Stimulated activated CD4-positive, alpha-beta T cell treated with anti-CD3 and anti-CD28 coated beads, Interleukin-4, amount 100 ng/mL, for 48 hours (primary cell): ENCODE measurements around the gene FBN2.
"Not testable (repeated sequence)": the region's sequence is repeated elsewhere in the genome, so short reads cannot be mapped to it uniquely, and the experiment has no call there.

Source experiments
- DNase-seq, 2 donors: peaks; one replicate each; pipeline ENCODE4 v3.0.0-alpha.2; 2020; ENCODE audit warnings: low read depth in 2 of 2

FBN2 gene

GRCh38 chr5:128426090-128426534 is 111.9 kb downstream of the FBN2 start:
- DNase-seq: no peak

GRCh38 chr5:128424646-128425045 is 113.4 kb downstream of the FBN2 start:
- no peak for DNase-seq

- DNase-seq: no peak
These were observed 115.4 kb downstream of the FBN2 start for GRCh38 chr5:128422612-128423011.

GRCh38 chr5:128414469-128414868 is 123.6 kb downstream of the FBN2 start:
- DNase-seq: no peak

- DNase-seq: no peak
These were observed 124.7 kb downstream of the FBN2 start for GRCh38 chr5:128413356-128413755.

- no peak for DNase-seq
These were observed 125.7 kb downstream of the FBN2 start for GRCh38 chr5:128412145-128412930.

- no peak for DNase-seq
These were observed 128.8 kb downstream of the FBN2 start for GRCh38 chr5:128409166-128409800.

- DNase-seq: no peak
These were observed 129.4 kb downstream of the FBN2 start for GRCh38 chr5:128408622-128409021.

GRCh38 chr5:128407944-128408343 is 130.1 kb downstream of the FBN2 start:
- no peak for DNase-seq

- DNase-seq: no peak
These were observed 131.2 kb downstream of the FBN2 start for GRCh38 chr5:128406803-128407202.

- DNase-seq: no peak
These were observed 132.9 kb downstream of the FBN2 start for GRCh38 chr5:128405159-128405558.

- DNase-seq: no peak
These were observed 134.7 kb downstream of the FBN2 start for GRCh38 chr5:128403333-128403732.

GRCh38 chr5:128402506-128402905 is 135.5 kb downstream of the FBN2 start:
- DNase-seq: no peak

- DNase-seq: not testable (repeated sequence)
These were observed 137.3 kb downstream of the FBN2 start for GRCh38 chr5:128400766-128401165.

- DNase-seq: no peak
These were observed 138.9 kb downstream of the FBN2 start for GRCh38 chr5:128399111-128399510.

GRCh38 chr5:128397876-128398275 is 140.2 kb downstream of the FBN2 start:
- no peak for DNase-seq

GRCh38 chr5:128395073-128395472 is 143.0 kb downstream of the FBN2 start:
- no peak for DNase-seq

GRCh38 chr5:128384068-128384467 is 154.0 kb downstream of the FBN2 start:
- DNase-seq: no peak

GRCh38 chr5:128380337-128380736 is 157.7 kb downstream of the FBN2 start:
- DNase-seq: no peak

- no peak for DNase-seq
These were observed 159.4 kb downstream of the FBN2 start for GRCh38 chr5:128378632-128379031.

- DNase-seq: no peak
These were observed 159.8 kb downstream of the FBN2 start for GRCh38 chr5:128378196-128378595.

GRCh38 chr5:128376577-128376976 is 161.5 kb downstream of the FBN2 start:
- DNase-seq: no peak

- DNase-seq: no peak
These were observed 171.9 kb downstream of the FBN2 start for GRCh38 chr5:128366147-128366546.
